ENCODE data around the gene CPN2.

Gene CPN2

DNA sequence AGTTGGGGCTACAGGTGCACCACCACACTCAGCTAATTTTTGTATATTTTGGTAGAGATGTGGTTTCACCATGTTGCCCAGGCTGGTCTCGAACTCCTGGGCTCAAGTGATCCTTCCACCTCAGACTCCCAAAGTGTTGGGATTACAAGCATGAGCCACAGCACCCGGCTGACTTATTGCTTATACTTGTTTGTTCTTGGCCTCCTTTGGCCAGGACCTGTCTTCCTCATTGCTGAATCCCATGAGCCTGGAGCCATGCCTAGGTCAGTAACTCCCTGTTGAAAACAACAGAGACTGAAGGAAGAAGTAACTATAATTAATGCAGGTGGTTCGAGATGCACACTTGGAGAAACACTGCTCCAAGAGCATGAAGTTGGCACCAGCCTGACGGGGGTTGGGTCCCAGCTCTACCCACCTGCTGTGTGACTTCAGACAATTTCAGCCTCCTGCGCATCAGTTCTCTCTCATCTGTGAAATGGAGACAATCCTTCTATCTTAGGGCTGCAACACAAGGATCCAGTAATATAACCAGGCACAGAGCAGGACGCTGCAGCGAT, 38.9 kb downstream of the CPN2 start:
- no peak for DNase-seq

DNA sequence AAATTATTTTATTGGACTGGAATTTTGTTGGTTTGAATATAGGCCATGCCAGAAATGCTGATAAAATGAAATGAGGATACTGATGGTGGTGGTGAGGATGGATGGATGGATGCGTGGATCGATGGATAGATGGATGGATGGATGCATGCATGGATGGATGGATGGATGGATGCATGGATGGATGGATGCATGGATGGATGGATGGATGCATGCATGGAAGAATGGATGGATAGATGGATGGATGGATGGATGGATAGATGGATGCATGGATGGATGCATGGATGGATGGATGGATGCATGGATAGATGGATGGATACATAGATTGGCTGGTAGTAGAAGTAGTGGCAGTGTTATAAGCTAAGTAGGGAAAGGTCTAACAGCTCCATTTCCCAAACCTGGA, 40.1 kb downstream of the CPN2 start:
- no peak for DNase-seq

DNA sequence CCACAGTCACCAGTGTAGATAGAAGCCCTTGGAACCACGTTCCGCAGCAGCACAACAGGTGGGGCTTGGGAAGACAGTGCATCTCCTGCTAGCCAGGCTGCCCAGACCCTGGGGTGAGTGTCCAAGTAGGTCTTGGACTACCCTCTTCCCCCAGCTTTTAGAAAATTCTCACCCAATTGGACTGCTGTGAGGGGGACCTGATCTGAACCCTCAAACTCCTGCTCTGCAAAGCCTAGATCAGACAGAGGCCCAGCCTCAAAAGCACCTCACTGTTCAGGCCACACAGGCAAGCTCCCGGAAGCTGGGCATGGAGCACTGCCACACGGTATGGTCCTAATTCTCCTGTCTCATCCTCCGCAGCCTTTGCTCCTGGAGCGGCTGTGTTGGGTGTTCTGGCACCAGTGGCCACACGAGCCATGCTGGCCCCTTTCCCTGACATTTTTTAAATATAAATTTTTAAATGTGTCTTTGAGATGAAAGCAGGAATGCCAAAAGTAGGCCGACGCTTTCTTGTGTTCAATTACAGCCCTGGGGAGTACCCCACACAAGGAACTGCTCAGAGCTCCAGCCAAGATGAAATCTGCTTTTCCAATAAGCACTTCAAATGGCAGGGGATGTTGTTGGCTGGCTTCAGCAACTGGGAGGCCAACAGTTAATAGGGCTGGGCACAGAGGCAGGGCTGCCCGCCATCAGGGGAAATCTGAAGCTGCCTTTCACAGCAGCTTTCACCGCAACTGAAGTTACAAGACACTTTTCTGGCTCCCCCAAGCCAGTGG, 40.9 kb downstream of the CPN2 start:
- DNase-seq = no peak

- DNase-seq = no peak
Measured at GRCh38 chr3:194308601-194309449, 42.3 kb downstream of the CPN2 start.

DNA sequence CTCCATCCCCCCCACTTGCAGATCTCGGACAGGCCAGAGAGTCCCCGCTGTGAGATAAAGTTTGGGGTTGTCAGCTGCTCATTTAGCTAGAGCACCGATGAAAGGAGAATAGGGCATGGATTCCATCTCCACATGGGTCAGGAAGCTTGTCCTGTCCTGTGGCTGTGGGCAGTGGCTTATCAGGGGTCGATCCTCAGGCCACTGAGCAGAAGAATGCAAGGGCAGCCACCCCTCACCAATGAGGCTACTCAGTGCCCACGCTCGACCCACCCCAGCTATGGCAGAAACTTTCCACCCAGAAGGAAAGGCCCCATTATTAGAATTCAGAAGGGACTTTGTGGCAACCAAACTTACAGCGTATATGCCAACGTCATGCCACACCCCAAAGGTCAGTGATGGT, 43.3 kb downstream of the CPN2 start:
- no peak for DNase-seq

DNA sequence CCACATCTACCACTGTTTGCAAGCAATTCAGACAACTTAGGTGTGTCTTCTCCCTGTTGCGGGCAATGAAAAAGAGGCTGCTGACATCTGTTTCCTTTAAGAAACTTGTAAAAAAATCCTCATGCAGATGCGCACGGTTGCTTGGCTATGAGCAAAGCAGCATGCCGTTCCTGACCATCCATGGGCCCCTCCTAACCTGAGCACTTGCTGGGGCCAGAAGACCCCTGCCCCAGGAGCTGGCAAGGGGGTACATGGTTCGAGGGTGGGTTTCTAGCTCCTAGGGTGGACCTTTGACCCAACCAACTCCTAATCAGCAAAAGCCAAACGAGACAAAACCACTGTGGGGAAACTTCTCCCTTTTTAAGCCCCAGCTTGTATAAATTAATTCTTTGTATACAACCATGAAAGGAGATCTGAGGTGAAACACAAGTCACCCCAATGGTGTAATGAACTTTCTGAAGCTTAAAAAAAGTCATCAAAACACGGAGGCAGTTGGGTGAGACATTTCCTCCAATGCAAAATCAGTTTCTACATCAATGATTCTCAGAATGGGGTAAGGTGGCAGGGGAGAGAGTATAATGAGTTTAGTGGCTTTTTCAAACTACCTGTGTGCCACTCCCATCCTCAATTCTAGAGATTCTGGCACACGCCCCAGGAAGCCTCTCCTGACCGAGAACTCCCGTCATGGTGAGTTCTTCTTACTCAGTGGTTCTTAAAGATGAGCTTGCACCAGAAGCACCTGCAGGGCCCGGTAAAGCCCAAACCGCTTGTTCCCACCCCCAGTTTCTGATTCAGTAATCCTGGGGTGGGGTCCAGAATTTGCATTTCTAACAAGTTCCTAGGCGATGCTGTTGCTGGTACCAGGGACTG, 44.1 kb downstream of the CPN2 start:
- DNase-seq = no peak

DNA sequence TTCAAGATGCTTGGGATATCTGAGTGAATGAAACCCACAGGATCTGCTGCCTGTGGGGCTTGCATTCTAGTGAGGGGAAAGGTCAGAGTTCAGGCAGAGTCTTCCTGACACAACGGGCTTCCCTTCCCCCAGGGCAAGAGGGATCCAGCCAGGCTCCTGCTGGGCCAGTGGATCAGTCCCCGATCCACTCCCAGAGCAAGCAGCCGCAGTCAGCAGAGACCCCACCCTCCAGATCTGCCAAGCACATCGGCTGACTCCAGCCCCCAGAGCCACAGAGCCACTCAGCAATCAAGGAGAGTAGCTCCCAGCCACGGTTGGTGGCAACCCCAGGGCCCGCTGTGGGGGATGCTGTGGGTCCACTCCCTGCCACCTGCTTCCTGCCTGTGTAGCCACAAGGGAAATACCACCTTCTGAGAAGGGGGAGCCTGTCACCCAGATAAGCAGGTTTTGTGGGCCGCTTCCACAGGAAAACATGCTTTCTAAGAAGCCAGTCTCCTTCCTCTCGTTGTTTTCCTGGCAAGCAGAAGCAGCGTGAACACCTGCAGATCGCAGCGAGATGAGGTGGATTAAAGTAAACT, 44.9 kb downstream of the CPN2 start:
- peak; percentile 9 for DNase-seq

DNA sequence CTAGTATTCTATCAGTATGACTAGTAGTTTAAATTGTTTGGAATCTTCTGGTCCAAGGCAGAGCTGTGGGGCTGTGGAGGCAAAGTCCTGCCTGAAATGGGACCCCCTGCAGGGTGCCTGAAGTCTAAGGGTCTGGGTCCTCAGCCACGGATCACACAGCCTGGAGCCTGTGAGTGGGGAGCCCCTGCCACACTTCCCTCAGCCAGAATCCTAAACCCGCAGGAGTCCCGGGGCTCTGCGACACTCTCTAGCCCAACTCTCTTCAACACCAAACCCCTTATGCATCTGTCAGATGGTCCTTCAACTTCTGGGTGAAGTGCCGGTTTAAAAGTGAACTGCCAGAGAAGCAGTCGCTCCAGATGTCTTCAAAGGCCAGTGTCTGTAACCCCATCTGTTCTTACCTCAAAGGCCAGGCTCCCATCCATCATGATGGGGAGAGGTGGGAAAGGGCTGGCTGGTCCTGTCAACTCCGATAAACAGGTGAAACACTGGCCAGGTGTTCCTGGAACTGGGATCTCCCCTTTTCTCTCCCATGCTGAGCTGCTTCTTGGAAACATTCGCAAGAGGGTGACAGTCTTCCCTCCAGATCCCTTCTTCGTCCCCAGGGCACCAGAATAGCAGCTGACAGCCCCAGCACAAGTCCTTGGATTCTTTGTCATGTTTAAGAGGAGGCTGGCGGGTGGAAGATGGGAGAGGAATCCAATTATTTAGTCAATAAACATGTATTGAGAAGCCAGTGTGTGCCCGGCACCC, 45.6 kb downstream of the CPN2 start:
- no peak for DNase-seq

DNA sequence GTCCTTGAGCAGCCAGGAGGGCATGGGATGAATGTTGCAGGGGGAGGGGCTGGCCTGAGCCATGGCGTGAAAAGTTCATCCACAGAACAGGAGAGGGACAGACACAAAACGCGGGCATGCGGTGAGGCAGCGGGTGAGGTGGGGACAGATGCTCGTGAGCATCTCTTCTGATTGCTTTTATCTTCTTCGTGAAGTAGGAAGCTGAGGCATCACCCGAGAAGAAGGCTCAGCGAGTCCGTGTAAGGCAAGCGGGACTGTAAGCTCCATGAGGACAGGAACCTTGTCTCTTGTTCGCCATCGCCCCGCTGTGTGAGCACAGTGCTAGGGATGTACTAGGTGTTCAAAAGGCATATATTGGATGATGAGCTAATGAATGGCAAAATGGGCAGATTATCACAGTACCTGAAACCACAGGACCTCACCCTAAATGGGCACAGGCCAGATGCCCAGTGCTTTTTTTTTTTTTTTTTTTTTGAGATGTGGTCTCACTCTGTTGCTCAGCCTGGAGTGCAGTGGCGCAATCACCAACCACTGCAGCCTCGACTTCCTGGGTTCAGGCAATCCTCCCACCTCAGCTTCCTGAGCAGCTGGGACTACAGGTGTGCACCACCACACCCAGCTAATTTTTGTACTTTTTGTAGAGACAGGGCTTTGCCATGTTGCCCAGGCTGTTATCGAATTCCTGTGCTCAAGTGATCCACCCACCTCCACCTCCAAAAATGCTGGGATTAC, 46.8 kb downstream of the CPN2 start:
- no peak for DNase-seq

DNA sequence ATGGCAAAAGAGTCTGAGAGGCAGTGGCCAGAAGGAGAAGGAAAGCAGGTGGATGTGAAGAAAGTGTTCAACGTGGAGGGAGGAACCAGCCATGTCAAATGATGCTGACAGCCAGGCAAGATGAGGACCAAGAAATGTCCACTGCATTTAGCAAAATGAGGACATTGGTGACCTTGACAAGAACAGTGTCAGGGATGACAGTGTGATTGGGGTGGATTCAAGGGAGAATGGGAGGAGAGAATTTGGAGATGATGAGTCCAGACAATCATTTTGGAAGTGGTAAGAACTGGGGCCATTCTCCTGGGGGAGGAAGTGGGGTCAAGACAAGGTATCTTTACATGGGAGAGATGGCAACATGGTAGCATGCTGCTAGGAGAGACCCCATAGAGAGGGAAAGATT, 47.4 kb downstream of the CPN2 start:
- DNase-seq = no peak

DNA sequence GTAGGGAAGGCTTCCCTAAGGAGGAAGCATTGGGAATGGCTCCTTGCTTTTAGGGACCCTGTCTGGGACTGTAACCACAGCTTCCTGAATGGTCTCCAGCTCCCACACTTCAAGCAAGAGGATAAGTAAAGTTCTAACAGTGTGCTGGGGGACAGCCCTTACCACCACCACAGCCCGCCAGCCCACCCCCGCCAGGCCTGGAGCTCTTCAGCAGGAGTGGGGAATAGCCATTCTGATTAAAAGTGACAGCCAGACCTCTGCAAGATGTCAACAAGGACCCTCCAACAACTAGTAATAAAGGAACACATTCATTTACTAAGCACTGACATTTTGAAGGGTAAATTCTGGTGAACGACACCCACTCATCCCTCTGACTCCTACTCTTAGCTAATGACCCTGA, 49.4 kb downstream of the CPN2 start:
- DNase-seq = no peak

GRCh38 chr3:194300936-194301335, 50.2 kb downstream of the CPN2 start:
- DNase-seq = no peak

DNA sequence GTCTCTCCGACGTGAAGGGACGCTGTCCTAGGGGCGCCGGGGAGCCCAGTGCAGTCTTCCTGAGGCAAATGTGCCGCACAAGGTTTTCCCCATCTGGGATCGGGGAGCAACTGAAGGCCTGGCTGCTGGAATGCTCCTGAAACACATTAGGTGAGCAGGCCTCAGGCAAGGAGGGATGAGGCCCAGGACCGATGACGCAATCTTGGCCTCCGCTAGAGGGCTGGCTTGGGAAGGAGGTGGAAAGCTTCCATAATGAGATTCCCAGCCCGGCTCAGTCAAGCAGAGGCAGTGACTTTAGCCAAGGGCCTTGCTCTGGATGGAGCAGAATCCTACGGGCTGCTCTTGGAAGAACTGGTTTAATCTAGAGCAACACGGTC, 50.8 kb downstream of the CPN2 start:
- no peak for DNase-seq

DNA sequence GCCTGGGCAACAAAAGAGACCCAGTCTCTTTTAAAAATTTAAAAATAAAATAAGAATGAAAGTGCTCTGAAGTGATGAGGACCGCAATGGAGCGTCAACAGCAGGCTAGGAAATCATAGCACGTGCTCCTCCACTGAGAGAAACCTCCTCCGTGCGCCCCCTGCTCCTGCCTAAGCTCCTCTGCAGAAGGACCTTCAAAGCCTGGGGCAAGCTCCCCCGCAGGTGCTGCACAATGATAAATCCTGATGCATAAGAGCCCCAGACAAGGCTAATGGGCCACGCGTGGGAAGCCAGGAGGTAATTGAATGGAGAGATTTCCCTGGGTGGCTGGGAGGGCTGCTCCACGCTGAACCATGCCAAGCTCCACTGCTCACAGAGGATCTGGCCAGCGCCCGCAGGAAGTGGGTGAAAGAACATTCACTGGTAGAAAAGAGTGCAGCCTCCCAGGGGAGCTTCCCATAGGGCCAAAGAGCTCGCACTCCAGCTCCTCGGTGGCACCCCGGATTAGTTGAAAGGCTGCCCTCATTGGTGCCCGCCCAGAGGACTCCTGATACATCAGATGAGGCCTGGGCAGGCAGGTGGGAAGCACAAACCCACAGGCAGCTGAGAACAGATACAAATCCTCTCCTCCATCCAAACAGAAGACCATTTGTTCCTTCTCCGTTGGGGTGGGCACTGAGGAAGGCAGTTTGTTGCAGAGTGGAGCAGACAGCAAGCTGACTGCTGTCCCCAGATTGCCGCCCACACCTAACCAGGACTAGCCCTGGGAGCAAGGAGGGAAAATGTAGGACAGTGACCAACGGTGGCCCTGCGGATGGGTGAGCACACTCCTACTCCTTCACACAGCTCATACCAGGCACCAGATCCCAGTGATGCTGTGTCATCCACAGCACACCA, 52.5 kb downstream of the CPN2 start:
- DNase-seq = no peak

DNA sequence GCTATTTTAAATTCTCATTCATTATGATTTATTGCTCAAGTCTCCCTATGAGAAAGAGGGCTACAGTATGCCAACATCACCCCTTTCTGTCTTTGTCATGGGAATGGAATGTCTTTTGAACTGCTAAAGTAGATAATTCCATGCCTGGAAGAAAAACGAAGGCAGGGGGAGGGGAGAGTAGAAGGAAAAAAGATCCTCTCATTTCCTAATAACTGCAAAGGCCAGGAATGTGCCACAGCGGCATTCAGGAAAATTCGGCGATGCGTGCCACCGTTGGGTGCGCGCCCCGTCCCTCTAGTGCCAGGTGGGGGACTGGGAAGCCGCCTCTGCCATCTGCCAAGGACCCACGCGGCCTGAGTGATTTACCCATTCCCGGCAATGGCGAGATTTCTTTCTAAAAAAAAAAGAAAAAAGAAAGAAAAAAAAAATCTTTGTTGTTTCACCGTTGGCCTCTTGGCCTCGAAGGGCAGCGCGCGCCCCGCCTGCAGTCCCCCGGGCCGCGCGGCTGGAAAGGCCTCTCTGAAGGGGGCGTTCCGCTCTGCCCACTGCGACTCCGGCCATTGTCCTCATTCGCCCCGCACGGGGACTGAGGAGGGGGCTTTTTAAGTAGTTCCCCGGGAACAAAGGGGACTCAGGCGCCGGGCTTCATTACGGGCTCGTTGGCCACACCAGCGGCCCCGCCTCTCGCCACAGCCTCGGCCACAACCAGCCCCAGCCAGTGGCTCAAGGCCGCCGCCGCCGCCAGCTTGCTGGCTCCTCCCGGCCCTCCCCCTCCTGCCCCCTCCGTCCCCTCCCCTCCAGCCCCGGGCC, 54.5 kb downstream of the CPN2 start:
- no peak for DNase-seq

- DNase-seq = no peak
Measured at GRCh38 chr3:194294895-194295214, 56.3 kb downstream of the CPN2 start.

- no peak for DNase-seq
Measured at GRCh38 chr3:194294199-194294894, 56.8 kb downstream of the CPN2 start.

DNA sequence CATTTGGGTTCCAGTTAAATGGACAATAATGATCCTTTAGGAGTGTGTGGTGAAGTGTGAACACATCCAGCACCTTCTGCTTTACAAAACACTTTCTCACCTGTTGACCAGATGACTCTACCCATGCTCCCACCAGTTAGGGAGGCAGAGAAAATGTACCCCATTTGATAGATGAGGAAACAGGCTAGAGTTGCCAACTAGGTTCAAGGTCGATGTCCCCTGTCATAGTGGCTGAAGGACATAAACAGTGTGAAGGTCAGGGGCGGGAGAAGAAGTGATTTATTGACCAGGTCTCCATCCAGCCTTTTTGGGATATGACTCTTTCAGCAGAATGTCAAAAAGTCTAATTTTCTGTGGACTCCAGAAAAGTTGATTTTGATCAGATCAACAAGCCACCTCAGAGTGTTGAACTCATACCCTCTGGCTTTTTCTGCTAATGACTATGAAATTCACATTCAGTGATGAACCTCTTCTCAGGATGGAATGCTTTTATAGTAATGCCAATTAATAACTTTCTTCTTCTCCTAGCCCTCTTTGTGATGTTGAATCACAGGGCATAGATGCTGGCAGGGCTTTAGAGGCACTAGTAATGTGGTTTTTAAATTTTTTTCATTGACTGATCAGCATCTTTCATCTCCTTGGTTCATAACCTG, 57.5 kb downstream of the CPN2 start:
- DNase-seq = no peak
